Measurements from ENCODE around the gene BCL11A. TPM values are rescaled to one million over a fixed set of nuclear protein-coding genes. Genes with fewer than 3 reads are reported as not detected.

Gene BCL11A
- total and polyA plus RNA-seq, 2 experiments from 2014 or later = 57.5 to 77.6 TPM

- Histone ChIP-seq H3F3A (replicated peaks; ENCODE audit: low read depth) (no peaks in the 10 kb centered on the region), H2AFZ (no peak overlapping the region), H3K9me2 (ENCODE audit: insufficient read depth) (no peaks in the 10 kb centered on the region), H3K4me3 (no peak overlapping the region), H3K4me2 (no peak overlapping the region), H3K4me1 (ENCODE audit: insufficient read depth) (peaks cover 39% of the 10 kb centered on the region), H3K36me3 (ENCODE audit: insufficient read depth) (no peaks in the 10 kb centered on the region), H3K27ac (ENCODE audit: low read depth) (no peak overlapping the region), H3K79me2 (replicated peaks; ENCODE audit: insufficient read depth) (peaks cover 95% of the 10 kb centered on the region), H3K27me3 (ENCODE audit: insufficient read depth) (no peaks in the 10 kb centered on the region), H4K20me1 (replicated peaks; ENCODE audit: insufficient read depth) (peaks cover 41% of the 10 kb centered on the region)
- no peak overlapping the region for H3K27ac Mint-ChIP-seq
- TF ChIP-seq ZNF114 (CRISPR knock-in tag; IDR thresholded peaks at IDR 0.05) (no peak), CTCF (conservative IDR thresholded peaks at IDR 0.05; ENCODE audit: low read depth in 2 of 2) (no peak), STAT1 (IDR thresholded peaks at IDR 0.05; ENCODE audit: unreplicated experiment) (no peak), EZH2phosphoT487 (IDR thresholded peaks at IDR 0.05; ENCODE audit: unreplicated experiment) (no peak), EZH2 (IDR thresholded peaks at IDR 0.05; ENCODE audit: low read depth, unreplicated experiment) (no peak), POLR2AphosphoS5 (IDR thresholded peaks at IDR 0.05; ENCODE audit: low read depth) (no peak), ZNF331 (CRISPR knock-in tag; IDR thresholded peaks at IDR 0.05; ENCODE audit: low read depth) (no peak), NANOG (IDR thresholded peaks at IDR 0.05; ENCODE audit: borderline replicate concordance) (no peak), JUNB (IDR thresholded peaks at IDR 0.05; ENCODE audit: unreplicated experiment) (no peak), CREB1 (CRISPR knock-in tag; IDR thresholded peaks at IDR 0.05; ENCODE audit: low read depth) (no peak), ETS1 (IDR thresholded peaks at IDR 0.05) (no peak), REST (IDR thresholded peaks at IDR 0.05; ENCODE audit: unreplicated experiment) (no peak), ZNF462 (CRISPR knock-in tag; IDR thresholded peaks at IDR 0.05) (no peak)
- DNase-seq (ENCODE audit: low spot score) (no peak), ATAC-seq (no peak)
- peaks cover 72% of the 10 kb centered on the region for H3K4me1 Mint-ChIP-seq
- H3K9me3 Mint-ChIP-seq = no peaks in the 10 kb centered on the region
- H3K4me3 Mint-ChIP-seq = no peak overlapping the region
- peaks cover 18% of the 10 kb centered on the region for H3K36me3 Mint-ChIP-seq (ENCODE audit: low read depth)
- peaks cover 14% of the 10 kb centered on the region for H3K27me3 Mint-ChIP-seq (ENCODE audit: insufficient read depth, low read depth, poor library complexity)
Measured at GRCh38 chr2:60496475-60496874, 57.0 kb downstream of the BCL11A start.

All from GM23338 (cell line).